SU-DHL-6 (cell line): ENCODE data around the gene CACTIN.
A peak's percentile ranks its signal among the peaks of the same experiment; 100 is the strongest.
"Not testable (repeated sequence)": the region's sequence is repeated elsewhere in the genome, so short reads cannot be mapped to it uniquely, and the experiment has no call there.

Experiments
- H2AFZ ChIP-seq: fragments of 200-600 bp; sonication (generic); 2 replicates; pipeline ENCODE4 v1.6.1; 2014; ENCODE audit warnings: low read depth, mild to moderate bottlenecking, moderate library complexity, mixed read lengths, antibody characterized with exemption, low read length; ENCODE audit not compliant: severe bottlenecking
- H3F3A ChIP-seq: fragments of 200-600 bp; shearing (Covaris generic); 2 replicates; pipeline ENCODE4 v1.6.0; 2016; ENCODE audit warnings: antibody characterized with exemption, mild to moderate bottlenecking; ENCODE audit not compliant: insufficient read depth
- H3K27ac ChIP-seq: fragments of 200-600 bp; sonication (generic); 2 replicates; pipeline ENCODE4 v1.5.1; 2016; ENCODE audit warnings: low read depth, mild to moderate bottlenecking, low read length, moderate library complexity, mixed read lengths
- H3K27me3 ChIP-seq: fragments of 200-600 bp; sonication (generic), shearing (Covaris generic); 2 replicates; pipeline ENCODE4 v1.6.0; 2014; ENCODE audit warnings: mild to moderate bottlenecking, low read length
- H3K36me3 ChIP-seq: fragments of 200-600 bp; sonication (generic); 2 replicates; pipeline ENCODE4 v1.6.1; 2014; ENCODE audit warnings: mild to moderate bottlenecking, low read length, mixed read lengths
- H3K4me2 ChIP-seq: fragments of 300-600, 200-600 bp; shearing (Covaris generic), sonication (generic); 2 replicates; pipeline ENCODE4 v1.6.0; 2014; ENCODE audit warnings: low read length, low read depth, mild to moderate bottlenecking; ENCODE audit not compliant: poor library complexity, severe bottlenecking
- H3K4me3 ChIP-seq: fragments of 200-600 bp; sonication (generic); 2 replicates; pipeline ENCODE4 v1.5.1; 2014; ENCODE audit warnings: antibody characterized with exemption, low read length, mild to moderate bottlenecking, mixed read lengths; ENCODE audit not compliant: insufficient read depth, poor library complexity, severe bottlenecking
- H3K79me2 ChIP-seq: fragments of 200-600 bp; sonication (generic); 2 replicates; pipeline ENCODE4 v1.6.1; 2014; ENCODE audit warnings: mild to moderate bottlenecking, low read length, moderate library complexity; ENCODE audit not compliant: insufficient read depth
- H3K9ac ChIP-seq: fragments of 200-600 bp; sonication (generic); 2 replicates; pipeline ENCODE4 v1.7.0; 2014; ENCODE audit warnings: mild to moderate bottlenecking, low read length
- H3K9me2 ChIP-seq: fragments of 200-600 bp; sonication (generic); replicated peaks from 2 replicates; pipeline ENCODE4 v1.6.1; 2014; ENCODE audit warnings: low read length; ENCODE audit not compliant: insufficient read depth
- H3K9me3 ChIP-seq: fragments of 200-600 bp; sonication (generic); 2 replicates; pipeline ENCODE4 v1.6.1; 2014; ENCODE audit warnings: low read length, mixed read lengths; ENCODE audit not compliant: insufficient read depth
- H4K20me1 ChIP-seq: fragments of 200-600 bp; sonication (generic); 2 replicates; pipeline ENCODE4 v1.6.1; 2014; ENCODE audit warnings: low read depth, mild to moderate bottlenecking, antibody characterized with exemption, low read length, moderate library complexity, mixed read lengths
- EZH2phosphoT487 ChIP-seq: fragments of 200-600 bp; sonication (generic), shearing (Covaris generic); conservative IDR thresholded peaks from 2 replicates; pipeline ENCODE4 v1.6.1; 2018; ENCODE audit warnings: mild to moderate bottlenecking, antibody characterized with exemption, low read length, moderate library complexity, mixed read lengths
- TF ChIP-seq, protein P1 (sequence below): fragments of 200-600 bp; sonication (generic); IDR thresholded peaks from one replicate; pipeline ENCODE4 v1.5.1; 2017; ENCODE audit warnings: antibody characterized with exemption, mild to moderate bottlenecking, low read length, moderate library complexity; ENCODE audit not compliant: insufficient read depth, poor library complexity, severe bottlenecking

Gene CACTIN

DNA sequence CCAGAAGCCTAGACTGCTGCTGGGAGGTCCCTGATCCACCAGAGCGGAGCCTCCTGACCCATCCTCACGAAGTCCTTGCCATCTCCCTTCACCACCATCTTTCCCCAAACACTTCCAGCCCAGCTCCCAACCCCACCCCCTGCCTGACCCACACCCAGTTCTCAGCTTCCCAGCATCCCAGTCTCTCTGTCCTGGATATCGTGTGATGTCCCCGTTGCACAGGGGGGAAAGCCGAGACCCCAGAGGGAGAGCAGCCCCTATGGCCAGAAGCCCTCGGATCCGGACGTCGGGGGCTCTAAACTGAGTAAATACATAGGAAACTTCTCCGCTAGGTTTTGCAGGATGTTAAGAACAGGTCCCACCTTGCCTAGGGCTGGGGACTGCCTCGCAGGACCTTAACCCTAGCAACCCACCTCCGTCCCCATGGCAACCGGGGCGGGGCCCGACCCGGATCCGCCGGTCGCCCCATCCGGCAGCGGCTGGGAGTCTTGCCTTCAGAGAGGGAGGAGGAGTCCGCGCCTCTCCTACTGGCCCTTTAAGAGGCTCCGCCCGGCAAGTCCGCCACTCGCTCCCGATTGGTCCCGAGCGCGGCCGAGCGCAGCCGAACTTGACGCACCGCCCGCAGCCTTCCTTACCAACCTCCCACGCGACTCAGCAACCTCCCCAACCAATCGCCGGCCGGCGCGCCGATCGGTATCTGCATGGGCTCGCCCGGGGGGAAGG is 54.3 kb downstream of the CACTIN start:
- Histone ChIP-seq H2AFZ (peak overlapping the region; percentile 71), H3K9me3 (no peaks in the 10 kb centered on the region), H3K36me3 (no peaks in the 10 kb centered on the region), H3K79me2 (no peaks in the 10 kb centered on the region), H3K9me2 (no peaks in the 10 kb centered on the region), H4K20me1 (no peaks in the 10 kb centered on the region), H3K27ac (no peak overlapping the region), H3K4me3 (peak overlapping the region; percentile 50), H3K4me2 (peak overlapping the region; percentile 83), H3F3A (no peaks in the 10 kb centered on the region), H3K27me3 (no peaks in the 10 kb centered on the region), H3K9ac (peak overlapping the region; percentile 45)
- TF ChIP-seq, protein P1, sequence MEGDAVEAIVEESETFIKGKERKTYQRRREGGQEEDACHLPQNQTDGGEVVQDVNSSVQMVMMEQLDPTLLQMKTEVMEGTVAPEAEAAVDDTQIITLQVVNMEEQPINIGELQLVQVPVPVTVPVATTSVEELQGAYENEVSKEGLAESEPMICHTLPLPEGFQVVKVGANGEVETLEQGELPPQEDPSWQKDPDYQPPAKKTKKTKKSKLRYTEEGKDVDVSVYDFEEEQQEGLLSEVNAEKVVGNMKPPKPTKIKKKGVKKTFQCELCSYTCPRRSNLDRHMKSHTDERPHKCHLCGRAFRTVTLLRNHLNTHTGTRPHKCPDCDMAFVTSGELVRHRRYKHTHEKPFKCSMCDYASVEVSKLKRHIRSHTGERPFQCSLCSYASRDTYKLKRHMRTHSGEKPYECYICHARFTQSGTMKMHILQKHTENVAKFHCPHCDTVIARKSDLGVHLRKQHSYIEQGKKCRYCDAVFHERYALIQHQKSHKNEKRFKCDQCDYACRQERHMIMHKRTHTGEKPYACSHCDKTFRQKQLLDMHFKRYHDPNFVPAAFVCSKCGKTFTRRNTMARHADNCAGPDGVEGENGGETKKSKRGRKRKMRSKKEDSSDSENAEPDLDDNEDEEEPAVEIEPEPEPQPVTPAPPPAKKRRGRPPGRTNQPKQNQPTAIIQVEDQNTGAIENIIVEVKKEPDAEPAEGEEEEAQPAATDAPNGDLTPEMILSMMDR, result no peak
- TF ChIP-seq EZH2phosphoT487, result no peak

DNA sequence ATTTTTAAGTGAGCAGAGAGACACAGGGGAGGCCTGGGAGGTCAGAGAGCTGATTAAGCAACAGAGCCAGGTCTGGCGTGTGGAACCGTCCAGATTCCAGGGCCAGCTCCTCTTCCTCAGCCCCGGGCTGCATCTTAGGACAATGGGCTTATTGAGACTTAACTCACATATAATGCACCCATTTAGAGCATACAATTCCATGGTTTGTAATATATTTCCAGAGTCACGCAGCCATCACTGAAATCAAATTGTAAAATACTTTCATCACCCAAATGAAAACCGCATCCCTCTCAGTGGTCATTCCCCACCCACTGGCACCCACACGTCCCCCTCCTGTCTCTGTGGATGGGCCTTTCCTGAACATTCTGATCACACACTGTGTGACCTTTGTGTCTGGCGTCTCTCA is 56.0 kb downstream of the CACTIN start:
- Histone ChIP-seq H3K9ac (no peak overlapping the region), H3K4me2 (no peak overlapping the region), H3K9me2 (no peaks in the 10 kb centered on the region), H3F3A (no peaks in the 10 kb centered on the region), H3K36me3 (no peaks in the 10 kb centered on the region), H3K79me2 (no peaks in the 10 kb centered on the region), H2AFZ (no peak overlapping the region), H4K20me1 (no peaks in the 10 kb centered on the region), H3K27me3 (no peaks in the 10 kb centered on the region), H3K9me3 (no peaks in the 10 kb centered on the region), H3K4me3 (no peak overlapping the region), H3K27ac (no peak overlapping the region)
- no peak for TF ChIP-seq EZH2phosphoT487
- TF ChIP-seq, protein P1, result no peak

DNA sequence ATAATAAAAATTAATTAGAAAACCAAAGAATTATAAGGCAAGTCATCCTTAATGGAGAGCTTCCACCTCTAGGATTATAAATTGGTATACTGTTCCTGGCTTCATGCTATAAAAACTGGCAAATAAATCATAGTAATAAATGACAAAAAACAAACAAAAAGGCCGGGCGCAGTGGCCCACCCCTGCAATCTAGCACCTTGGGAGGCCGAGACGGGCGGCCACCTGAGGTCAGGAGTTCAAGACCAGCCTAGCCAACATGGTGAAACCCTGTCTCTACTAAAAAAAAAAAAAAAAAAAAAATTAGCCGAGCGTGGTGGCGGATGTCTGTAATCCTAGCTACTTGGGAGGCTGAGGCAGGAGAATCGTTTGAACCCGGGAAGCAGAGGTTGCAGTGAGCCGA is 56.5 kb downstream of the CACTIN start:
- H2AFZ ChIP-seq, H3K27ac ChIP-seq, H3K79me2 ChIP-seq, H4K20me1 ChIP-seq, H3K9me2 ChIP-seq, H3K9ac ChIP-seq, H3K9me3 ChIP-seq, H3K27me3 ChIP-seq, H3F3A ChIP-seq, H3K4me2 ChIP-seq, H3K36me3 ChIP-seq, H3K4me3 ChIP-seq: not testable (repeated sequence)

DNA sequence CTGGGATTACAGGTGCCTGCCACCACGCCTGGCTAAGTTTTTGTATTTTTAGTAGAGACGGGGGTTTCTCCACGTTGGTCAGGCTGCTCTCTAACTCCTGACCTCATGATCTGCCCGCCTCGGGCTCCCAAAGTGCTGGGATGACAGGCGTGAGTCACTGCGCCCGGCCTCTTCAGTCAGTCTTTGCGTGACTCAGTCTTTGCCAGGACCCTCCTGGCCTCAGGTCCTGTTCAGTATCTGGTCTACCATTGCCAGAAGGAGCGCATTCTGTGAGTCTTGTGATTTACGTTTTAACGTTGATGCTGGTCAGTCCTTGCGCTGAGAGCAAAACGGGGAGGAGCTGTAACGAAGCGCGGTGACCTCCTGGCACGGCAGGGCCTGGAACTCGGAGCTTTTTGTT is 61.5 kb downstream of the CACTIN start:
- no peak overlapping the region for H3K4me3 ChIP-seq
- no peak for TF ChIP-seq EZH2phosphoT487
- TF ChIP-seq, protein P1, result no peak
- H3K27me3 ChIP-seq, result no peaks in the 10 kb centered on the region

More for the DNA sequence above, 61.5 kb downstream of the CACTIN start:
- Histone ChIP-seq H3K9me3 (no peaks in the 10 kb centered on the region), H3K27ac (no peak overlapping the region), H3K9ac (no peak overlapping the region), H3K79me2 (no peaks in the 10 kb centered on the region), H4K20me1 (no peaks in the 10 kb centered on the region), H3F3A (no peaks in the 10 kb centered on the region), H3K36me3 (no peaks in the 10 kb centered on the region), H2AFZ (no peak overlapping the region), H3K9me2 (no peaks in the 10 kb centered on the region), H3K4me2 (no peak overlapping the region)
